Thyroid gland (tissue), 4 donors: ENCODE data around the gene FOXO6.

Experiments
- POLR2A ChIP-seq, 2 donors: fragments of 450-650 bp; IDR thresholded peaks; one replicate each; pipeline ENCODE4 v1.6.1; 2017; ENCODE audit warnings: antibody characterized with exemption in 2 of 2, mild to moderate bottlenecking in 2 of 2, moderate library complexity in 1 of 2
- TF ChIP-seq, protein P1 (sequence below), 6 experiments: fragments of 200-600 bp in 3 of 6; fragments of 450-650 bp in 3 of 6; sonication (generic) in 3 of 6; IDR thresholded peaks; one replicate each; pipeline ENCODE4 v1.5.1; 2016 to 2019; ENCODE audit warnings: antibody characterized with exemption in 6 of 6, mild to moderate bottlenecking in 2 of 6, inconsistent platforms in 1 of 6, moderate library complexity in 1 of 6

DNA sequence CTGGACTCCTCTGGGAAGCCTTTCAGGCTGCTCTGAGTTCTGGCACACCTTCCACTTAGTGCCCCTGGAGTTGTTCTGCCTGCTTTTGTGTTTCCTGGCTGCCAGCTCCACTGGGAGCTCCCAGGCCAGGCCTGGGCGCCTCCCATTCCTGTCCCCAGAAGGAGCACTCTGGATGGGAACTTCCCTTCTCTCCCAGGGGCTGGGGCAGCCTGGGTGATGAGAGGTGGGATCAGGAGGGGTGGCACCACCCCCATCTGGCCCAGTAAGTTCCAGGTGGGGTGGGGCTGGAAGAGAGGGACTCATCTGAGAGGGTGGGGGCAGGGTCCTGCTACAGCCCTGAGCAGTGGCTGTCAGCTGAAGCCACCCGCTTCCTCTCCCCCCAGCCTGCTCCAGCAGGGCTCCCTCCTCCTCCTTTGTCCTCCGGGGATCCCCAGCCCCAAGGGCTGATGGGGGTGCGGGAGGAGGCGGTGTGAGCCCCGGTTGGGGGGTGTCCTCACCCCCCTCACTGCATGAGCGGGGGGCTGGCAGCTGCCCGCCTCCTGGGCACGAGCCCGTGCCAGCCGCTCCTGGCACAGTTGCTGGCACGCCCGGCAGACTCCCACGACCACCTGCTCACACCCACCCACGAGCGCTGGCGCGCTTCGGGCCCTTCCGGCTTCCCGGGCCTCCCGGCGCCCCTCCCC lies 4.7 kb downstream of the FOXO6 start:
- TF ChIP-seq, protein P1, sequence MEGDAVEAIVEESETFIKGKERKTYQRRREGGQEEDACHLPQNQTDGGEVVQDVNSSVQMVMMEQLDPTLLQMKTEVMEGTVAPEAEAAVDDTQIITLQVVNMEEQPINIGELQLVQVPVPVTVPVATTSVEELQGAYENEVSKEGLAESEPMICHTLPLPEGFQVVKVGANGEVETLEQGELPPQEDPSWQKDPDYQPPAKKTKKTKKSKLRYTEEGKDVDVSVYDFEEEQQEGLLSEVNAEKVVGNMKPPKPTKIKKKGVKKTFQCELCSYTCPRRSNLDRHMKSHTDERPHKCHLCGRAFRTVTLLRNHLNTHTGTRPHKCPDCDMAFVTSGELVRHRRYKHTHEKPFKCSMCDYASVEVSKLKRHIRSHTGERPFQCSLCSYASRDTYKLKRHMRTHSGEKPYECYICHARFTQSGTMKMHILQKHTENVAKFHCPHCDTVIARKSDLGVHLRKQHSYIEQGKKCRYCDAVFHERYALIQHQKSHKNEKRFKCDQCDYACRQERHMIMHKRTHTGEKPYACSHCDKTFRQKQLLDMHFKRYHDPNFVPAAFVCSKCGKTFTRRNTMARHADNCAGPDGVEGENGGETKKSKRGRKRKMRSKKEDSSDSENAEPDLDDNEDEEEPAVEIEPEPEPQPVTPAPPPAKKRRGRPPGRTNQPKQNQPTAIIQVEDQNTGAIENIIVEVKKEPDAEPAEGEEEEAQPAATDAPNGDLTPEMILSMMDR (IDR thresholded peaks at IDR 0.05): no peak
- no peak for TF ChIP-seq POLR2A (IDR thresholded peaks at IDR 0.05)
